Activated CD8-positive, alpha-beta memory T cell treated with anti-CD3 and anti-CD28 coated beads, Interleukin-2, amount 10 ng/mL, durations not matched to agents 7 days and 5 days (primary cell): ENCODE data around the gene DAP. TPM values are rescaled to one million over a fixed set of nuclear protein-coding genes. Genes with fewer than 3 reads are reported as not detected.
A peak's percentile ranks its signal among the peaks of the same experiment; 100 is the strongest.

Experiments used
- ATAC-seq: fragments of 150-1000 bp; cut with Tn5 transposase; one replicate; pipeline ENCODE4 v1.10.0; 2021; ENCODE audit warnings: moderate library complexity
- CTCF ChIA-PET: fragments of 350-600 bp; sonication (Branson Sonifier 250); formaldehyde crosslinking; loops from one replicate; lab custom pipeline; 2021; ENCODE audit warnings: antibody characterized with exemption; lab: Charles Lee
- DNase-seq: peaks from one replicate; pipeline ENCODE4 v3.0.0-alpha.2; 2020
- H3K27ac Mint-ChIP-seq: one replicate; pipeline ENCODE4 v1.8.0; 2021; ENCODE audit warnings: mild to moderate bottlenecking, mixed read lengths
- H3K27me3 Mint-ChIP-seq: one replicate; pipeline ENCODE4 v1.8.0; 2021; ENCODE audit warnings: mixed read lengths
- H3K36me3 Mint-ChIP-seq: one replicate; pipeline ENCODE4 v1.8.0; 2021; ENCODE audit warnings: mild to moderate bottlenecking, mixed read lengths
- H3K4me1 Mint-ChIP-seq: one replicate; pipeline ENCODE4 v1.8.0; 2021; ENCODE audit warnings: mixed read lengths
- H3K4me3 Mint-ChIP-seq: one replicate; pipeline ENCODE4 v1.8.0; 2021; ENCODE audit warnings: mild to moderate bottlenecking, moderate library complexity, mixed read lengths
- H3K9me3 Mint-ChIP-seq: one replicate; pipeline ENCODE4 v1.8.0; 2022; ENCODE audit warnings: low read depth, mixed read lengths
- total RNA-seq, 2 experiments: library from RNA; stranded (reverse); gene quantifications; one replicate each; pipeline ENCODE4 v1.2.3, GENCODE V29; 2021

Gene DAP
- total RNA-seq, 2 experiments from 2014 or later, result 44.5 to 52.2 TPM

- no peak for DNase-seq
Observed at GRCh38 chr5:10695055-10695649, 65.9 kb downstream of the DAP start.

GRCh38 chr5:10691826-10692785 is 68.9 kb downstream of the DAP start:
- Mint-ChIP-seq H3K4me3 (no peak overlapping the region), H3K27me3 (no peaks in the 10 kb centered on the region), H3K4me1 (peaks cover 9% of the 10 kb centered on the region)

More at GRCh38 chr5:10695055-10695649, 65.9 kb downstream of the DAP start:
- Mint-ChIP-seq H3K27ac (no peak overlapping the region), H3K4me1 (peaks cover 9% of the 10 kb centered on the region), H3K4me3 (no peak overlapping the region), H3K36me3 (no peaks in the 10 kb centered on the region), H3K9me3 (no peaks in the 10 kb centered on the region), H3K27me3 (no peaks in the 10 kb centered on the region)
- ATAC-seq, result no peak
- CTCF ChIA-PET, result interaction anchor here (1.2 kb wide), 1 partner anchor 60 kb away, joined by 3 read pairs; no protein-coding TSS in a partner anchor

GRCh38 chr5:10690460-10691440 is 70.3 kb downstream of the DAP start:
- Mint-ChIP-seq H3K27me3 (no peaks in the 10 kb centered on the region), H3K4me3 (no peak overlapping the region), H3K27ac (no peak overlapping the region), H3K36me3 (peaks cover 6% of the 10 kb centered on the region), H3K4me1 (peaks cover 7% of the 10 kb centered on the region), H3K9me3 (no peaks in the 10 kb centered on the region)
- CTCF ChIA-PET, result interaction anchor here (0.5 to 3.1 kb wide), 7 partner anchors 10 to 445 kb away, joined by 3 to 29 read pairs (median 4); no protein-coding TSS in a partner anchor
- ATAC-seq, result no peak
- no peak for DNase-seq

More at GRCh38 chr5:10691826-10692785, 68.9 kb downstream of the DAP start:
- Mint-ChIP-seq H3K9me3 (no peaks in the 10 kb centered on the region), H3K27ac (no peak overlapping the region), H3K36me3 (peaks cover 5% of the 10 kb centered on the region)
- ATAC-seq, result no peak
- no peak for DNase-seq
- CTCF ChIA-PET, result interaction anchor here (1.9 to 3.1 kb wide), 2 partner anchors 10 to 239 kb away, joined by 8 to 29 read pairs; no protein-coding TSS in a partner anchor

GRCh38 chr5:10689391-10690081 is 71.5 kb downstream of the DAP start:
- Mint-ChIP-seq H3K9me3 (no peaks in the 10 kb centered on the region), H3K27me3 (no peaks in the 10 kb centered on the region), H3K36me3 (peaks cover 6% of the 10 kb centered on the region), H3K27ac (no peak overlapping the region), H3K4me3 (no peak overlapping the region), H3K4me1 (peaks cover 12% of the 10 kb centered on the region)
- DNase-seq (peak; percentile 58), ATAC-seq (peak; percentile 58)
- CTCF ChIA-PET, result interaction anchor here (0.5 to 3.1 kb wide), 13 partner anchors 8 to 444 kb away, joined by 3 to 29 read pairs (median 4); no protein-coding TSS in a partner anchor

- Mint-ChIP-seq H3K36me3 (peaks cover 6% of the 10 kb centered on the region), H3K4me1 (peaks cover 12% of the 10 kb centered on the region), H3K4me3 (no peak overlapping the region), H3K27ac (no peak overlapping the region), H3K27me3 (no peaks in the 10 kb centered on the region), H3K9me3 (no peaks in the 10 kb centered on the region)
- DNase-seq (no peak), ATAC-seq (no peak)
- CTCF ChIA-PET, result interaction anchor here (0.8 to 3.1 kb wide), 8 partner anchors 11 to 236 kb away, joined by 3 to 29 read pairs (median 4); no protein-coding TSS in a partner anchor
Observed at GRCh38 chr5:10688651-10689171, 72.3 kb downstream of the DAP start.

- CTCF ChIA-PET, result interaction anchor here (1.9 kb wide), 1 partner anchor 234 kb away, joined by 5 read pairs; no protein-coding TSS in a partner anchor
- ATAC-seq, result no peak
- Mint-ChIP-seq H3K27ac (no peak overlapping the region), H3K4me3 (no peak overlapping the region), H3K4me1 (peaks cover 12% of the 10 kb centered on the region), H3K27me3 (no peaks in the 10 kb centered on the region), H3K9me3 (no peaks in the 10 kb centered on the region), H3K36me3 (peaks cover 6% of the 10 kb centered on the region)
- no peak for DNase-seq
Observed at GRCh38 chr5:10686890-10687289, 74.1 kb downstream of the DAP start.

GRCh38 chr5:10685115-10685521 is 75.9 kb downstream of the DAP start:
- DNase-seq (no peak), ATAC-seq (no peak)
- CTCF ChIA-PET, result interaction anchor here (2.5 kb wide), 1 partner anchor 58 kb away, joined by 13 read pairs; no protein-coding TSS in a partner anchor
- H3K4me1 Mint-ChIP-seq, result peaks cover 12% of the 10 kb centered on the region
- no peak overlapping the region for H3K27ac Mint-ChIP-seq
- H3K9me3 Mint-ChIP-seq, result no peaks in the 10 kb centered on the region
- H3K27me3 Mint-ChIP-seq, result no peaks in the 10 kb centered on the region
- H3K4me3 Mint-ChIP-seq, result no peak overlapping the region
- H3K36me3 Mint-ChIP-seq, result peaks cover 9% of the 10 kb centered on the region

- peaks cover 9% of the 10 kb centered on the region for H3K4me1 Mint-ChIP-seq
- H3K4me3 Mint-ChIP-seq, result no peak overlapping the region
- H3K27ac Mint-ChIP-seq, result no peak overlapping the region
- ATAC-seq (no peak), DNase-seq (no peak)
- CTCF ChIA-PET, result interaction anchor here (2.5 kb wide), 1 partner anchor 57 kb away, joined by 13 read pairs; no protein-coding TSS in a partner anchor
- no peaks in the 10 kb centered on the region for H3K9me3 Mint-ChIP-seq
- H3K36me3 Mint-ChIP-seq, result peaks cover 13% of the 10 kb centered on the region
- no peaks in the 10 kb centered on the region for H3K27me3 Mint-ChIP-seq
Observed at GRCh38 chr5:10684303-10685086, 76.5 kb downstream of the DAP start.

GRCh38 chr5:10682801-10683525 is 78.1 kb downstream of the DAP start:
- Mint-ChIP-seq H3K4me1 (peaks cover 9% of the 10 kb centered on the region), H3K27me3 (no peaks in the 10 kb centered on the region), H3K36me3 (peaks cover 13% of the 10 kb centered on the region), H3K4me3 (no peak overlapping the region), H3K9me3 (no peaks in the 10 kb centered on the region), H3K27ac (no peak overlapping the region)
- CTCF ChIA-PET, result no interaction called here
- ATAC-seq, result no peak
- DNase-seq, result no peak

GRCh38 chr5:10681731-10682679 is 79.0 kb downstream of the DAP start:
- ATAC-seq, result no peak
- DNase-seq, result no peak
- Mint-ChIP-seq H3K36me3 (peaks cover 15% of the 10 kb centered on the region), H3K4me3 (no peak overlapping the region), H3K4me1 (peaks cover 9% of the 10 kb centered on the region), H3K27me3 (no peaks in the 10 kb centered on the region), H3K9me3 (peaks cover 2% of the 10 kb centered on the region), H3K27ac (no peak overlapping the region)
- CTCF ChIA-PET, result interaction anchor here (0.9 kb wide), 1 partner anchor 8 kb away, joined by 4 read pairs; no protein-coding TSS in a partner anchor
